AG08396 (cell line): ENCODE results near the gene DNAJC16.
"Not testable (repeated sequence)": the region's sequence is repeated elsewhere in the genome, so short reads cannot be mapped to it uniquely, and the experiment has no call there.

Experiments
- DNase-seq: peaks from one replicate; pipeline ENCODE4 v3.0.0; 2012; ENCODE audit warnings: low spot score, mixed read lengths

Gene DNAJC16

GRCh38 chr1:15507278-15507677 lies 19.4 kb upstream of the DNAJC16 start:
- DNase-seq, result no peak

DNA sequence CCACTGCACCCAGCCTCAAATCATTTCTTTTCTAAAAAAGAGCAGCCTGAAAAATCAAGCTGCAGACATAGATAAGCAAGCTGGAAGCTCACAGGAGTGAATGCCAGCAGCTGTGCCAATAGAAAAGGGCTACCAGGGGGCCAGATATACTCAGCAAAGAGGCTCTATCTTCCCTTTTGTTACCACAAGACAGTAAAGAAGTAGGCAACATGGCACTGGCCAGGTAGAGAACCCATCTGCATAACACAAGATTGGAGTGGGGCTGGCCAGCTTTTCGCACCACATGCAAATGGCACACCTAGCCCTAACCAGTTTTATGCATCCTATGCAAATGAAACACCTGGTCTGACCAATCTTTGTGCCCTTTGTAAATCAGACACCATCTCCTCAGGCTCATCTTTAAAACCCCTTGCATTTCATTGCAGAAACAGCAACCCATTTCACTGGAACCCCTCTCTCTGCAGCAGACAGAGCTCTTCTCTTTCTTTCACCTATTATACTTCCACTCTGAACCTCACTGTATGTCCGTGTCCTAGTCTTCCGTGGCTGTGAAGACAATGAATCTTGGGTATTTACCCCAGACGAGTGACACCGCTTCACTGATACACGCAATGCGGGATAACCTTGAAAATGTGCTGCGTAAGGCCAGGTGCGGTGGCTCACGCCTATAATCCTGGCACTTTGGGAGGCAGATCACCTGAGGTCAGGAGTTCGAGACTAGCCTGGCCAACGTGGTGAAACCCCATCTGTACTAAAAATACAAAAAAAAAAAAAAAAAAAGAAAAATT lies 17.8 kb upstream of the DNAJC16 start:
- DNase-seq, result no peak

DNA sequence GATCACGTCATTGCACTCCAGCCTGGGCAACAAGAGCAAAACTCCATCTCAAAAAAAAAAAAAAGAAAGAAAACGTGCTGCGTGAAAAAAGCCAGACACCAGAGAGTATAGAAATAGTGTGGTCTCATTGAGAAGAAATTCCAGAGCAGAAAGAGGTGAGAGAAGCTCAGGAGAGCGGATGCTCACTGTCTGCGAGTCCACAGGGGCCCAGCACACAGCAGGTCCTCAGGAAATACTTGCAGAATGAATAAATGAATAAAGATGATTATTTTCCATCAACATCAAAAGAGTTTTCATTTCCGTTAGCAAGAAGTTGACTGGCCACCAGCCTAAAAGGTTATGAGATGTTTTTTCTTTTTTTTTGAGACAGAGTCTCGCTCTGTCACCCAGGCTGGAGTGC lies 17.1 kb upstream of the DNAJC16 start:
- no peak for DNase-seq

DNA sequence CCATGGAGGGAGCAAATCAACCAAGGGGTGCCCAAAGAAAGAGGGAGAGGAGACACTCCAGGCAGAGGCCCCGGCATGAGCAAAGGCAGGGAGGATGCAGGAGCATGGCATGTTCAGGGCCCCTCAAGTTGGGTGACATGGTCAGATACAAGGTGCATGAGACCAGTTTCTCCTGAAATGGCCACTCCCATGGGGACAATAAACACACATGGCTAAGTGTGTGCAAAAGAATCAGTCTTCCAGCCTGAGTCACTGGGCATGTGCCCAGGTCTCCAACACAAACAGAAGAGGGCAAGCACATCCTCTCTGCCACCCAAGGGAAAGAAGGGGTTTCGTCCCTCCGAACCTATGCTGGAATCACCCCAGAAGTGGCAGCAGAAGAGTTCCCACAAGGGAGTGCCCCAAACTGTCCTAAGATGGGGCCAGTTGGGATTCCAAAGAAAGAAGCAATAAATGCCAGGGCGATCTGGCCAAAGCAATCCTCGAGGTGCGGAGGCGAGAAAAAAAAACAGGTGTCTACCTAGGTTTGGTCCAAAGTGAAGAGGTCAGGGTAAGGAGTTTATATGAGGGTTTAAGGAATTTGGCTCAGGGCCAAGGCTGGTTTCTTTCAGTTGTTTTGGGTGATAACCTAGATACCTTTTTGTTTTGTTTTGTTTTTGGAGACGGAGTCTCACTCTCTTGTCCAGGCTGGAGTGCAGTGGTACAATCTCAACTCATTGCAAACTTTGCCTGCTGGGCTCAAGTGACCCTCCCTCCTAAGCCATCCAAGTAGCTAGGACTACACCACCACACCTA lies 15.8 kb upstream of the DNAJC16 start:
- DNase-seq, result peak; percentile 27

GRCh38 chr1:15513192-15513591 lies 13.5 kb upstream of the DNAJC16 start:
- no peak for DNase-seq

DNA sequence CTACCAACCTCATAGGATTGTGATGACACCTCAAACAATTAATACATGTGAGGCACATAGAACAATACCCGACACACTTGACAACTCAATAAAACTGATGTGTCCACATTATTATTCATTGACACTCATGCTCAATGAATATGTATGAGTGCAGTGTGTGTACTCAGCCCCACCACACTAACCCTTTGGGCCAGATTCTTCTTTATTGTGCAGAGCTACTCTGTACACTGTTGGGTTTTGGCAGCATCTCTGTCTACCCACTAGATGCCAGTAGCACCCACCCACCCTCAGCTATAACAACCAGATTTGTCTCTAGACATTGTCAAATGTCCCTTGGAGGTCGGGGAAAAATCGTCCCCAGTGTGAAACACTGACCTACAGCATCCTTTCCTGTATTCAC lies 12.7 kb upstream of the DNAJC16 start:
- no peak for DNase-seq

- not testable (repeated sequence) for DNase-seq
Measured at GRCh38 chr1:15514557-15514956, 12.1 kb upstream of the DNAJC16 start.

GRCh38 chr1:15515022-15515663 lies 11.5 kb upstream of the DNAJC16 start:
- no peak for DNase-seq

- no peak for DNase-seq
Measured at GRCh38 chr1:15519625-15520024, 7.0 kb upstream of the DNAJC16 start.

- DNase-seq, result not testable (repeated sequence)
Measured at GRCh38 chr1:15521206-15521906, 5.3 kb upstream of the DNAJC16 start.

DNA sequence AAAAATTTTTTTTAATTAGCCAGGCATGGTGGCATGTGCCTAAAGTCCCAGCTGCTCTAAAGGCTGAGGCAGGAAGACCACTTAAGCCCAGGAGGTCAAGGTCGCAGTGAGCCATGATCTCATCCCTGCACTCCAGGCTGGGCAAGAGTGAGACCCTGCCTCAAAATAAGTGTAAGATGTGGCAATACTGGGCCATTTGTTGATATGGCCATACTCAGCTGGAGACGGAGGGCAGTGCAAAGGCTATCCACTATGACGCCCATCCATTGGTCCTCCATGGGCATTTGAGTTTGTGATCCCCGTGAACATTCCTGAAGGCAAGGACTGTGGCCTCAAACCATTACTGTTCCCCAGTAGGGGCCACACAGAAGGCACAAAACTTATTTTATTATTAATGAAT lies 4.1 kb upstream of the DNAJC16 start:
- no peak for DNase-seq

GRCh38 chr1:15523104-15524020 lies 3.3 kb upstream of the DNAJC16 start:
- no peak for DNase-seq

GRCh38 chr1:15524021-15524282 lies 2.7 kb upstream of the DNAJC16 start, which contains the start of gene CASP9:
Gene CASP9 (minus strand): TSS chr1:15524215. CDS start chr1:15524200, 15 bp downstream.
- DNase-seq, result no peak

DNA sequence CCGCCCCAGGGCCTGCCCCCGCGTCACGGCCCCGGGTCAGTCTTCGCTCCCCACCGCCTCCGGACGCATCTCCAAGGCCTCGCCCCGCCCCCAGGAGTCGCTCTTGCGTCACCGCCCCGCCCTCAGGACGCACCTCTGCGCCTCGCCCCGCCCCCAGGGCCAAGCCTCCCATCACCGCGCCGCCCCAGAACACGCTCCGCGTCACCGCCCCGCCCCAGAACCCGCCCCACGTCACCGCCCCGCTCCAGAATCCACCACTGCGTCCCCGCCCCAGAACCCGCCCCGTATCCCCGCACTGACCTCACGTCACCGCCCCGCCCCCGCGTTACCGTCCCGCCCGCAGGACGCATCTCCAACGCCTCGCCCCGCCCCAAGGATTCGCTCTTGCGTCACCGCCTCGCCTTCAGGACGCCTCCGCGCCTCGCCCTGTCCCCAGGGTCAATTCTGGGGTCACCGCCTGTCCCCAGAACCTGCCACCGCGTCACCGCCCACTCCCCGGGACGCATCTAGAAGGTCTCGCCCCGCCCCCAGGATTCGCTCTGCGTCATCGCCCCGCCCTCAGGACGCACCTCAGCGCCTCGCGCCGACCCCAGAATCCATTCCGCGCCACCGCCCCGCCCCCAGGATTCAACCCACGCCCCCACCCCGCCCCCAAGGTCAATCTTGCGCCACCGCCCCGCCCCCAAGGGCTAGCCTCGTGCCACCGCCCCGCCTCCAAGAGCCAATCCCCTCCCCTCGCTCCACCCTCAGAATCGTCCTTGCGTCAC lies 2.2 kb upstream of the DNAJC16 start:
- peak; percentile 97 for DNase-seq

GRCh38 chr1:15525050-15526020 lies 1.3 kb upstream of the DNAJC16 start:
- DNase-seq, result no peak

GRCh38 chr1:15526021-15526489 lies 593 bp upstream of the DNAJC16 start:
- no peak for DNase-seq

DNA sequence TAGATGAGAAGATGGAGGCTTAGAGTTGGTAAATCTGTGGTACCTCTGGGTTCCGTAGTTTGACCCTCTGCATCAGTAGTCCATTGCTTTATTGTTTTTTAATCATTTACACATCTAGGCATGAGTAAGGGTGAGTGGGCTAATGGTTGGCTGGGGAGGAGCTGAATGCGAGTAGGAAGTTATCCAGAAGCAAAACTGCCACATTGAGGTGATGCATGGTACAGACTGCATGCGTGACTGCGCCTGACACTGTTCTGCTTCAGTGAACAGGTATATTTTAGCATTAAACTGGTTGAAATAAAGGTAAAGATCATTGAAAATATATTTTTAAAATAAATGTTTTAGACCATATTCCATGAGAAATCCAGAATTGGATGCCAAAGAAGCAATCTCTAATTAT lies 4.4 kb downstream of the DNAJC16 start:
- no peak for DNase-seq

GRCh38 chr1:15531682-15532081 lies 5.0 kb downstream of the DNAJC16 start:
- DNase-seq, result no peak

DNA sequence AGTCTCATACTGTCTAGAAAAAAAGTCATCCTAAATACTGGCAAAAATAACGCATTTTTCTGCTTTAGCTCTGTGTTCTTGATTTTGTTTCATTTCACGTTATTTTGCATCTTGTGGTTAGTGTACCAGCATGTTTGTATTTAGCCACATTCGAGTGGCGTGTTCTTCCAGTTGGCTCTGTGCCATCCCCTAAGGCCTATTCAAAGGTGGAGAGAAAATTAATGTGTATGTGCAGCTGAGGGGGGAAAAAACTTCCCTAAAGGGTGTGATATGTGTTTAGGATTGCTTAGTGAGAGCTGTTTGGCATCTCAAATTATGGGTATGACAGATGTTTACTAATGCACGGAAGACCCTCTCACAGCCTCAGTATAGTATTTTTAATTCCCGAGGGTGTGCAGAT lies 12.1 kb downstream of the DNAJC16 start:
- no peak for DNase-seq
